MCF 10A (cell line): Measurements from ENCODE around the gene FIG4. TPM values are rescaled to one million over a fixed set of nuclear protein-coding genes. Genes with fewer than 3 reads are reported as not detected.

Experiments
- BruUV-seq: library from RNA; stranded (reverse); fragments of 400-500 nt; replicated peaks from 2 replicates; lab custom pipeline; 2021; lab: Mats Ljungman, UMichigan
- CTCF ChIA-PET: fragments of 300-600 bp; sonication (Branson Sonifier 250); formaldehyde crosslinking; extraction: SDS; loops from one replicate; lab custom pipeline; 2021; ENCODE audit warnings: antibody characterized with exemption, inconsistent platforms; lab: Yijun Ruan, JAX
- POLR2A ChIA-PET: fragments of 300-600, 350-650 bp; sonication (Branson Sonifier 250); formaldehyde crosslinking; extraction: SDS; loops from one replicate; lab custom pipeline; 2020; ENCODE audit warnings: antibody characterized with exemption, inconsistent platforms; lab: Yijun Ruan, JAX
- DNase-seq: peaks from one replicate; pipeline ENCODE4 v3.0.0-alpha.2; 2018; ENCODE audit not compliant: unreplicated experiment
- H3K27ac Mint-ChIP-seq: one replicate; pipeline ENCODE4 v1.8.0; 2022; ENCODE audit warnings: mild to moderate bottlenecking, low read depth, mixed read lengths; ENCODE audit not compliant: unreplicated experiment
- H3K27me3 Mint-ChIP-seq: one replicate; pipeline ENCODE4 v1.8.0; 2022; ENCODE audit warnings: mixed read lengths; ENCODE audit not compliant: insufficient read depth, unreplicated experiment
- H3K36me3 Mint-ChIP-seq: one replicate; pipeline ENCODE4 v1.8.0; 2022; ENCODE audit warnings: mild to moderate bottlenecking, moderate library complexity, mixed read lengths; ENCODE audit not compliant: insufficient read depth, unreplicated experiment
- H3K4me1 Mint-ChIP-seq: one replicate; pipeline ENCODE4 v1.8.0; 2022; ENCODE audit warnings: mixed read lengths; ENCODE audit not compliant: insufficient read depth, unreplicated experiment
- H3K4me3 Mint-ChIP-seq: one replicate; pipeline ENCODE4 v1.8.0; 2022; ENCODE audit warnings: mild to moderate bottlenecking, moderate library complexity, mixed read lengths; ENCODE audit not compliant: unreplicated experiment
- H3K9me3 Mint-ChIP-seq: one replicate; pipeline ENCODE4 v1.8.0; 2022; ENCODE audit warnings: mixed read lengths; ENCODE audit not compliant: unreplicated experiment
- intact Hi-C: fragments of 100-400 bp; cut with micrococcal nuclease; formaldehyde crosslinking; loops from 2 replicates; pipeline ENCODE4 v1.14.1; 2022
- total RNA-seq: library from RNA; stranded (reverse); gene quantifications from 2 replicates; pipeline ENCODE4 v1.2.3, GENCODE V29; 2022
- TF ChIP-seq, protein P1 (sequence below): fragments of 200-600 bp; IDR thresholded peaks from one replicate; pipeline ENCODE4 v1.8.0; 2022; ENCODE audit warnings: antibody characterized with exemption, mild to moderate bottlenecking; ENCODE audit not compliant: unreplicated experiment

The FIG4 gene
- total RNA-seq, 1 experiment from 2014 or later: 7.9 TPM

GRCh38 chr6:109788687-109789086 lies 97.6 kb downstream of the FIG4 start:
- POLR2A ChIA-PET: no interaction called here
- no peak for DNase-seq
- no TSS peak for BruUV-seq
- intact Hi-C loops: no loop called here
- H3K36me3 Mint-ChIP-seq: no peaks in the 10 kb centered on the region
- CTCF ChIA-PET: interaction anchor here (1.2 to 2.1 kb wide), 2 partner anchors 84 to 251 kb away, joined by 3 to 12 read pairs; no protein-coding TSS in a partner anchor
- TF ChIP-seq, protein P1, sequence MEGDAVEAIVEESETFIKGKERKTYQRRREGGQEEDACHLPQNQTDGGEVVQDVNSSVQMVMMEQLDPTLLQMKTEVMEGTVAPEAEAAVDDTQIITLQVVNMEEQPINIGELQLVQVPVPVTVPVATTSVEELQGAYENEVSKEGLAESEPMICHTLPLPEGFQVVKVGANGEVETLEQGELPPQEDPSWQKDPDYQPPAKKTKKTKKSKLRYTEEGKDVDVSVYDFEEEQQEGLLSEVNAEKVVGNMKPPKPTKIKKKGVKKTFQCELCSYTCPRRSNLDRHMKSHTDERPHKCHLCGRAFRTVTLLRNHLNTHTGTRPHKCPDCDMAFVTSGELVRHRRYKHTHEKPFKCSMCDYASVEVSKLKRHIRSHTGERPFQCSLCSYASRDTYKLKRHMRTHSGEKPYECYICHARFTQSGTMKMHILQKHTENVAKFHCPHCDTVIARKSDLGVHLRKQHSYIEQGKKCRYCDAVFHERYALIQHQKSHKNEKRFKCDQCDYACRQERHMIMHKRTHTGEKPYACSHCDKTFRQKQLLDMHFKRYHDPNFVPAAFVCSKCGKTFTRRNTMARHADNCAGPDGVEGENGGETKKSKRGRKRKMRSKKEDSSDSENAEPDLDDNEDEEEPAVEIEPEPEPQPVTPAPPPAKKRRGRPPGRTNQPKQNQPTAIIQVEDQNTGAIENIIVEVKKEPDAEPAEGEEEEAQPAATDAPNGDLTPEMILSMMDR: no peak
- peaks cover 8% of the 10 kb centered on the region for H3K4me1 Mint-ChIP-seq
- no peaks in the 10 kb centered on the region for H3K27me3 Mint-ChIP-seq
- H3K4me3 Mint-ChIP-seq: no peak overlapping the region
- H3K9me3 Mint-ChIP-seq: no peaks in the 10 kb centered on the region
- H3K27ac Mint-ChIP-seq: no peak overlapping the region

GRCh38 chr6:109790131-109790530 lies 99.0 kb downstream of the FIG4 start:
- Mint-ChIP-seq H3K27ac (no peak overlapping the region), H3K36me3 (no peaks in the 10 kb centered on the region), H3K27me3 (no peaks in the 10 kb centered on the region), H3K9me3 (no peaks in the 10 kb centered on the region), H3K4me3 (no peak overlapping the region), H3K4me1 (peaks cover 17% of the 10 kb centered on the region)
- intact Hi-C loops: no loop called here
- no peak for DNase-seq
- TF ChIP-seq, protein P1: no peak
- ChIA-PET POLR2A (no interaction called here), CTCF (interaction anchor here (1.0 kb wide), 2 partner anchors 247 to 249 kb away, joined by 3 read pairs; no protein-coding TSS in a partner anchor)
- no TSS peak for BruUV-seq

- TF ChIP-seq, protein P1: no peak
- Mint-ChIP-seq H3K4me3 (no peak overlapping the region), H3K27ac (no peak overlapping the region), H3K4me1 (peaks cover 17% of the 10 kb centered on the region), H3K36me3 (no peaks in the 10 kb centered on the region), H3K9me3 (no peaks in the 10 kb centered on the region), H3K27me3 (no peaks in the 10 kb centered on the region)
- intact Hi-C loops: no loop called here
- ChIA-PET CTCF (interaction anchor here (1.0 kb wide), 1 partner anchor 246 kb away, joined by 3 read pairs; no protein-coding TSS in a partner anchor), POLR2A (interaction anchor here (0.6 kb wide), 1 partner anchor 72 kb away, joined by 4 read pairs; no protein-coding TSS in a partner anchor)
- no TSS peak for BruUV-seq
- no peak for DNase-seq
Measured at GRCh38 chr6:109791301-109791700, 100.2 kb downstream of the FIG4 start.

- peaks cover 5% of the 10 kb centered on the region for H3K36me3 Mint-ChIP-seq
- peak overlapping the region; percentile 96 for H3K27ac Mint-ChIP-seq
- ChIA-PET POLR2A (interaction anchor here (0.5 to 1.0 kb wide), 3 partner anchors 9 to 751 kb away, joined by 3 to 5 read pairs (median 3); no protein-coding TSS in a partner anchor), CTCF (interaction anchor here (0.7 to 1.2 kb wide), 3 partner anchors 9 to 247 kb away, joined by 3 read pairs; no protein-coding TSS in a partner anchor)
- no peaks in the 10 kb centered on the region for H3K27me3 Mint-ChIP-seq
- peaks cover 17% of the 10 kb centered on the region for H3K4me1 Mint-ChIP-seq
- TF ChIP-seq, protein P1: no peak
- H3K4me3 Mint-ChIP-seq: no peak overlapping the region
- intact Hi-C loops: no loop called here
- BruUV-seq: no TSS peak
- peak; percentile 3 for DNase-seq
- no peaks in the 10 kb centered on the region for H3K9me3 Mint-ChIP-seq
Measured at GRCh38 chr6:109793021-109793420, 101.9 kb downstream of the FIG4 start.
